Prostate gland (tissue), 2 donors: Measurements from ENCODE around the gene GSG1L.

Experiments used
- POLR2A ChIP-seq: fragments of 450-650 bp; IDR thresholded peaks from one replicate; pipeline ENCODE4 v1.6.1; 2016; ENCODE audit warnings: antibody characterized with exemption, mild to moderate bottlenecking
- TF ChIP-seq, protein P1 (sequence below), 4 experiments: fragments of 200-600 bp in 2 of 4; fragments of 450-650 bp in 2 of 4; sonication (generic) in 2 of 4; IDR thresholded peaks; 1 replicate in 3 of 4; 2 replicates in 1 of 4; pipeline ENCODE4 v1.5.1; 2016 to 2019; ENCODE audit warnings: antibody characterized with exemption in 4 of 4, mild to moderate bottlenecking in 2 of 4, moderate library complexity in 2 of 4

DNA sequence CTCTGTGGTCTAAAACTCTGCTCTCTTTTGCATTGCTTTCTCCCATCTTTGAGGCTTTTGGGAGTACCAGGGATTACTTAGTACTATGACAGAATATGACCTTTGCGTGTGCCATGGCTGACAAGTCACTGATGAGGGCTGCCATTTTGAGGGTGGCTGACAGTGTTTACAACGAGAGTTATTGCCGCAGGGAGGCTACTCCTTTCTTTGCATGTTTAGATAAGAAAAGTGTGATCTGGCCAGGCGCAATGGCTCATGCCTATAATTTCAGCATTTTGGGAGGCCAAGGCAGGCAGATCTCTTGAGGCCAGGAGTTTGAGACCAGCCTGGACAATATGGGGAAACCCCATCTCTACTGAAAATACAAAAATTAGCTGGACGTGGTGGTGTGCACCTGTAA, 77.5 kb downstream of the GSG1L start:
- TF ChIP-seq POLR2A, result no peak
- TF ChIP-seq, protein P1, sequence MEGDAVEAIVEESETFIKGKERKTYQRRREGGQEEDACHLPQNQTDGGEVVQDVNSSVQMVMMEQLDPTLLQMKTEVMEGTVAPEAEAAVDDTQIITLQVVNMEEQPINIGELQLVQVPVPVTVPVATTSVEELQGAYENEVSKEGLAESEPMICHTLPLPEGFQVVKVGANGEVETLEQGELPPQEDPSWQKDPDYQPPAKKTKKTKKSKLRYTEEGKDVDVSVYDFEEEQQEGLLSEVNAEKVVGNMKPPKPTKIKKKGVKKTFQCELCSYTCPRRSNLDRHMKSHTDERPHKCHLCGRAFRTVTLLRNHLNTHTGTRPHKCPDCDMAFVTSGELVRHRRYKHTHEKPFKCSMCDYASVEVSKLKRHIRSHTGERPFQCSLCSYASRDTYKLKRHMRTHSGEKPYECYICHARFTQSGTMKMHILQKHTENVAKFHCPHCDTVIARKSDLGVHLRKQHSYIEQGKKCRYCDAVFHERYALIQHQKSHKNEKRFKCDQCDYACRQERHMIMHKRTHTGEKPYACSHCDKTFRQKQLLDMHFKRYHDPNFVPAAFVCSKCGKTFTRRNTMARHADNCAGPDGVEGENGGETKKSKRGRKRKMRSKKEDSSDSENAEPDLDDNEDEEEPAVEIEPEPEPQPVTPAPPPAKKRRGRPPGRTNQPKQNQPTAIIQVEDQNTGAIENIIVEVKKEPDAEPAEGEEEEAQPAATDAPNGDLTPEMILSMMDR (IDR thresholded peaks at IDR 0.05), result no peak
